T-cell (primary cell): ENCODE data around the gene TAF6L. TPM values are rescaled to one million over a fixed set of nuclear protein-coding genes. Genes with fewer than 3 reads are reported as not detected.

Experiments
- ATAC-seq, 4 experiments: fragments of 200-7000 bp in 3 of 4; fragments of 150-1000 bp in 1 of 4; cut with Tn5 transposase; replicated peaks in 1 of 4; 1 replicate in 3 of 4; 2 replicates in 1 of 4; pipeline ENCODE4 v1.10.0; 2021; ENCODE audit warnings: moderate library complexity in 3 of 4, mild to moderate bottlenecking in 2 of 4, moderate number of reproducible peaks in 1 of 4
- CTCF ChIA-PET, 2 donors: fragments of 300-600 bp; sonication (Branson Sonifier 250); formaldehyde crosslinking; loops; one replicate each; lab custom pipeline; 2022; ENCODE audit warnings: antibody characterized with exemption in 2 of 2; lab: Charles Lee
- POLR2A ChIA-PET, 2 donors: fragments of 300-600 bp; sonication (Branson Sonifier 250); formaldehyde crosslinking; loops; one replicate each; lab custom pipeline; 2022; ENCODE audit warnings: antibody characterized with exemption in 2 of 2; lab: Charles Lee
- DNase-seq, 35 experiments: peaks; one replicate each; pipeline versions ENCODE4 v3.0.0 to v3.0.0-alpha.2; 2013 to 2023
- H3K27ac ChIP-seq: one replicate; pipeline ENCODE4 v1.5.1; 2013; ENCODE audit warnings: low read length
- H3K27me3 ChIP-seq, 2 experiments: replicated peaks in 1 of 2; 1 replicate in 1 of 2; 2 replicates in 1 of 2; pipeline versions ENCODE4 v1.6.1 to v1.7.0; 2013; ENCODE audit warnings: low read length in 1 of 2, mixed read lengths in 1 of 2; ENCODE audit not compliant: control insufficient read depth in 2 of 2, insufficient read depth in 2 of 2; ENCODE audit errors: extremely low read depth in 1 of 2
- H3K36me3 ChIP-seq, 2 donors: 1 replicate in 1 of 2; 2 replicates in 1 of 2; pipeline versions ENCODE4 v1.6.1 to v1.7.0; 2013; ENCODE audit warnings: low read length in 1 of 2; ENCODE audit not compliant: control insufficient read depth in 2 of 2, insufficient read depth in 1 of 2; ENCODE audit errors: extremely low read depth in 1 of 2
- H3K4me1 ChIP-seq, 2 experiments: 1 replicate in 1 of 2; 2 replicates in 1 of 2; pipeline versions ENCODE4 v1.6.1 to v1.7.0; 2013; ENCODE audit warnings: low read length in 2 of 2, mixed read lengths in 1 of 2; ENCODE audit not compliant: insufficient read depth in 2 of 2, control insufficient read depth in 1 of 2; ENCODE audit errors: extremely low read depth in 1 of 2
- H3K4me3 ChIP-seq, 2 donors: 1 replicate in 1 of 2; 2 replicates in 1 of 2; pipeline versions ENCODE4 v1.5.1 to v1.7.0; 2013; ENCODE audit warnings: mild to moderate bottlenecking in 2 of 2, low read length in 1 of 2, moderate library complexity in 1 of 2; ENCODE audit not compliant: control insufficient read depth in 1 of 2; ENCODE audit errors: extremely low read depth in 1 of 2
- H3K9me3 ChIP-seq: 2 replicates; pipeline ENCODE4 v1.7.0; 2013
- H3K27ac Mint-ChIP-seq, 2 donors: one replicate each; pipeline ENCODE4 v1.8.0; 2020 to 2021; ENCODE audit warnings: mild to moderate bottlenecking in 2 of 2, mixed read lengths in 2 of 2
- H3K27me3 Mint-ChIP-seq, 2 donors: one replicate each; pipeline ENCODE4 v1.8.0; 2021 to 2022; ENCODE audit warnings: mixed read lengths in 2 of 2
- H3K36me3 Mint-ChIP-seq: one replicate; pipeline ENCODE4 v1.8.0; 2021; ENCODE audit warnings: mixed read lengths
- H3K4me1 Mint-ChIP-seq, 3 donors: one replicate each; pipeline ENCODE4 v1.8.0; 2020 to 2022; ENCODE audit warnings: mixed read lengths in 3 of 3, mild to moderate bottlenecking in 1 of 3
- H3K4me3 Mint-ChIP-seq, 3 donors: one replicate each; pipeline ENCODE4 v1.8.0; 2020 to 2022; ENCODE audit warnings: mild to moderate bottlenecking in 3 of 3, mixed read lengths in 3 of 3, moderate library complexity in 3 of 3
- H3K9me3 Mint-ChIP-seq, 3 donors: one replicate each; pipeline ENCODE4 v1.8.0; 2020 to 2022; ENCODE audit warnings: mixed read lengths in 3 of 3
- WGBS: methylation state at CpG from one replicate; pipeline ENCODE4 v1.1.5; 2013; ENCODE audit warnings: missing lambda C conversion rate; ENCODE audit not compliant: insufficient coverage; 5-methylcytosine and 5-hydroxymethylcytosine counted together
- total RNA-seq, 35 experiments: library from RNA in 6 of 35; stranded (reverse) in 6 of 35; fragments of 120-200 nt in 1 of 35; gene quantifications; one replicate each; pipeline versions ENCODE4 v1.2.1 to v1.2.4 and lab custom pipeline; 2013 to 2026

TAF6L gene
- total RNA-seq, 5 donors from 2014 or later (not counting 1 experiment from before 2014, with no cell fraction given) = 15.1 to 29.5 (median 29.0) TPM

- Mint-ChIP-seq H3K36me3 (peaks cover 41% of the 10 kb centered on the region), H3K27ac (peak overlapping the region; percentile 94 to 96), H3K9me3 (no peaks in the 10 kb centered on the region), H3K4me3 (peak overlapping the region; percentile 83 to 91 (median 86)), H3K27me3 (no peaks in the 10 kb centered on the region), H3K4me1 (peaks cover 45 to 52% (median 51%) of the 10 kb centered on the region in 3 donors)
- peak in 2 of 4 experiments; percentile 0 to 16 for ATAC-seq
- POLR2A ChIA-PET = interaction anchor here in 1 of 2 donors (1.0 kb wide), 1 partner anchor 12 kb away, joined by 3 read pairs; no protein-coding TSS in a partner anchor
- Histone ChIP-seq H3K27me3 (no peaks in the 10 kb centered on the region), H3K4me1 (peaks cover 15 to 49% of the 10 kb centered on the region in 2 experiments), H3K4me3 (peak overlapping the region; percentile 90 to 96), H3K36me3 (peaks cover 11 to 66% of the 10 kb centered on the region in 2 donors), H3K27ac (peak overlapping the region; percentile 69), H3K9me3 (no peaks in the 10 kb centered on the region)
- DNase-seq = peak in 2 of 35 experiments; percentile 20 to 26
- 33% methylated on average over 6 of the region's 11 CpGs for WGBS
- CTCF ChIA-PET = interaction anchor here in 1 of 2 donors (1.4 kb wide), 1 partner anchor 22 kb away, joined by 3 read pairs; no protein-coding TSS in a partner anchor
Measured at GRCh38 chr11:62792202-62792575, 21.0 kb downstream of the TAF6L start.

- Histone ChIP-seq H3K4me1 (peaks cover 13 to 34% of the 10 kb centered on the region in 2 experiments), H3K27me3 (no peaks in the 10 kb centered on the region), H3K4me3 (no peak overlapping the region), H3K27ac (no peak overlapping the region), H3K36me3 (peaks cover 22 to 81% of the 10 kb centered on the region in 2 donors), H3K9me3 (no peaks in the 10 kb centered on the region)
- Mint-ChIP-seq H3K27ac (peak overlapping the region; percentile 60 to 66), H3K9me3 (no peaks in the 10 kb centered on the region), H3K27me3 (no peaks in the 10 kb centered on the region), H3K4me1 (peaks cover 29 to 37% (median 32%) of the 10 kb centered on the region in 3 donors), H3K36me3 (peaks cover 56% of the 10 kb centered on the region), H3K4me3 (no peak overlapping the region)
- ATAC-seq (no peak), DNase-seq (no peak)
- ChIA-PET CTCF (no interaction called here), POLR2A (interaction anchor here (0.6 to 1.3 kb wide), 14 partner anchors 8 to 749 kb away, joined by 3 to 8 read pairs (median 4); no protein-coding TSS in a partner anchor)
- WGBS = 76% methylated on average over 3 of the region's 8 CpGs
Measured at GRCh38 chr11:62794201-62794775, 23.1 kb downstream of the TAF6L start.

- 93% methylated on average over 5 of the region's 7 CpGs for WGBS
- ChIA-PET POLR2A (interaction anchor here (0.6 to 1.2 kb wide), 6 partner anchors 9 to 57 kb away, joined by 3 to 4 read pairs (median 3); no protein-coding TSS in a partner anchor), CTCF (interaction anchor here in 1 of 2 donors (0.6 kb wide), 1 partner anchor 64 kb away, joined by 5 read pairs; no protein-coding TSS in a partner anchor)
- ATAC-seq (no peak), DNase-seq (no peak)
- H3K4me1 ChIP-seq = peaks cover 7 to 16% of the 10 kb centered on the region in 2 experiments
- Mint-ChIP-seq H3K27ac (peak overlapping the region; percentile 31 to 55), H3K27me3 (no peaks in the 10 kb centered on the region), H3K4me1 (peaks cover 12 to 18% (median 17%) of the 10 kb centered on the region in 3 donors), H3K4me3 (no peak overlapping the region), H3K36me3 (peaks cover 62% of the 10 kb centered on the region), H3K9me3 (no peaks in the 10 kb centered on the region)
- H3K36me3 ChIP-seq = peaks cover 32 to 88% of the 10 kb centered on the region in 2 donors
- no peak overlapping the region for H3K4me3 ChIP-seq
- no peak overlapping the region for H3K27ac ChIP-seq
- no peaks in the 10 kb centered on the region for H3K9me3 ChIP-seq
- no peaks in the 10 kb centered on the region for H3K27me3 ChIP-seq
Measured at GRCh38 chr11:62796281-62796680, 25.1 kb downstream of the TAF6L start.

GRCh38 chr11:62799486-62799885, 28.3 kb downstream of the TAF6L start:
- H3K27ac Mint-ChIP-seq = no peak overlapping the region
- POLR2A ChIA-PET = interaction anchor here (0.5 to 0.7 kb wide), 2 partner anchors 10 to 17 kb away, joined by 3 to 9 read pairs; no protein-coding TSS in a partner anchor
- Histone ChIP-seq H3K4me1 (peaks cover 7 to 14% of the 10 kb centered on the region in 2 experiments), H3K9me3 (no peaks in the 10 kb centered on the region), H3K27ac (no peak overlapping the region), H3K36me3 (peaks cover 28 to 91% of the 10 kb centered on the region in 2 donors), H3K27me3 (no peaks in the 10 kb centered on the region), H3K4me3 (no peak overlapping the region)
- H3K4me3 Mint-ChIP-seq = no peak overlapping the region
- peaks cover 17 to 25% (median 18%) of the 10 kb centered on the region in 3 donors for H3K4me1 Mint-ChIP-seq
- H3K27me3 Mint-ChIP-seq = no peaks in the 10 kb centered on the region
- no peaks in the 10 kb centered on the region for H3K9me3 Mint-ChIP-seq
- DNase-seq (no peak), ATAC-seq (peak in 1 of 4 experiments; percentile 8)
- CTCF ChIA-PET = interaction anchor here in 1 of 2 donors (1.3 to 1.6 kb wide), 2 partner anchors 13 to 17 kb away, joined by 4 to 6 read pairs; no protein-coding TSS in a partner anchor
- H3K36me3 Mint-ChIP-seq = peaks cover 69% of the 10 kb centered on the region
- WGBS = 90% methylated on average over 8 of the region's 10 CpGs

- POLR2A ChIA-PET = interaction anchor here in 1 of 2 donors (0.6 to 1.3 kb wide), 3 partner anchors 13 to 31 kb away, joined by 3 to 6 read pairs (median 3); partner anchors contain the start of genes STX5, TEX54 and TMEM179B
- Histone ChIP-seq H3K4me1 (peaks cover 11 to 19% of the 10 kb centered on the region in 2 experiments), H3K9me3 (no peaks in the 10 kb centered on the region), H3K27ac (no peak overlapping the region), H3K27me3 (no peaks in the 10 kb centered on the region), H3K4me3 (no peak overlapping the region), H3K36me3 (peaks cover 23 to 76% of the 10 kb centered on the region in 2 donors)
- DNase-seq (no peak), ATAC-seq (no peak)
- H3K4me1 Mint-ChIP-seq = peaks cover 21 to 34% (median 23%) of the 10 kb centered on the region in 3 donors
- WGBS = 100% methylated on average over 1 of the region's 4 CpGs
- CTCF ChIA-PET = interaction anchor here (0.6 to 1.2 kb wide), 3 partner anchors 59 to 208 kb away, joined by 3 to 9 read pairs (median 5); partner anchors contain the start of gene SLC3A2 (in 1 of the 2)
- peak overlapping the region in 1 of 2 donors; percentile 52 for H3K27ac Mint-ChIP-seq
- H3K36me3 Mint-ChIP-seq = peaks cover 56% of the 10 kb centered on the region
- H3K9me3 Mint-ChIP-seq = no peaks in the 10 kb centered on the region
- H3K27me3 Mint-ChIP-seq = no peaks in the 10 kb centered on the region
- H3K4me3 Mint-ChIP-seq = no peak overlapping the region
Measured at GRCh38 chr11:62801071-62801470, 29.9 kb downstream of the TAF6L start.
